ENCODE data around the gene CTXND2. TPM values are rescaled to one million over a fixed set of nuclear protein-coding genes. Genes with fewer than 3 reads are reported as not detected.

CTXND2 gene
- total RNA-seq, 1 donor = not detected

DNA sequence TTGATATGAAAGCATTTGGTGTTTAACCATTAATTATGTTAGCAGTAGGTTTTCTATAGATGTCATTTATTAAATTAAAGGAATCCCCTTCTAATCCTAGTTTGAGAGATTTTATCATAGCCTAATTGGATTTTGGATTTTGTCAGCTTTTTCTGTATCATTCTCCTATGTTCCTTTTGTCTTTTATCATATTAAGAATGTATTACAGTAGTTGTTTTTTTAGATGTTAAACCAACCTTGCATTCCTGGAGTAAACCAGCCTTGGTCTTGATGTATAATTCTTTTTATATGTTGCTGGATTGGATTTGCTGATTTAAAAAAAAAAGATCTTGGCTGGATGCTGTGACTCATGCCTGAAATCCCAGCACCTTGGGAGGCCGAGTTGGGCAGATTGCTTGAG lies 44.8 kb downstream of the CTXND2 start:
- TF ChIP-seq, protein P1, sequence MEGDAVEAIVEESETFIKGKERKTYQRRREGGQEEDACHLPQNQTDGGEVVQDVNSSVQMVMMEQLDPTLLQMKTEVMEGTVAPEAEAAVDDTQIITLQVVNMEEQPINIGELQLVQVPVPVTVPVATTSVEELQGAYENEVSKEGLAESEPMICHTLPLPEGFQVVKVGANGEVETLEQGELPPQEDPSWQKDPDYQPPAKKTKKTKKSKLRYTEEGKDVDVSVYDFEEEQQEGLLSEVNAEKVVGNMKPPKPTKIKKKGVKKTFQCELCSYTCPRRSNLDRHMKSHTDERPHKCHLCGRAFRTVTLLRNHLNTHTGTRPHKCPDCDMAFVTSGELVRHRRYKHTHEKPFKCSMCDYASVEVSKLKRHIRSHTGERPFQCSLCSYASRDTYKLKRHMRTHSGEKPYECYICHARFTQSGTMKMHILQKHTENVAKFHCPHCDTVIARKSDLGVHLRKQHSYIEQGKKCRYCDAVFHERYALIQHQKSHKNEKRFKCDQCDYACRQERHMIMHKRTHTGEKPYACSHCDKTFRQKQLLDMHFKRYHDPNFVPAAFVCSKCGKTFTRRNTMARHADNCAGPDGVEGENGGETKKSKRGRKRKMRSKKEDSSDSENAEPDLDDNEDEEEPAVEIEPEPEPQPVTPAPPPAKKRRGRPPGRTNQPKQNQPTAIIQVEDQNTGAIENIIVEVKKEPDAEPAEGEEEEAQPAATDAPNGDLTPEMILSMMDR (IDR thresholded peaks at IDR 0.05; ENCODE audit: extremely low read depth, low read depth, low read length) = no peak
- Histone ChIP-seq H3K27me3 (ENCODE audit: insufficient read depth, low read length) (no peaks in the 10 kb centered on the region), H3K4me1 (ENCODE audit: insufficient read depth, low read length) (peaks cover 6% of the 10 kb centered on the region), H3K79me2 (ENCODE audit: insufficient read depth, low read length) (peaks cover 26% of the 10 kb centered on the region), H3K4me3 (ENCODE audit: insufficient read depth, low read length) (no peak overlapping the region), H3K4me2 (ENCODE audit: insufficient read depth, low read length) (no peak overlapping the region), H3K27ac (ENCODE audit: low read depth, low read length) (no peak overlapping the region), H3K9me3 (ENCODE audit: low read depth, low read length) (no peaks in the 10 kb centered on the region), H3K36me3 (ENCODE audit: insufficient read depth, low read length) (peaks cover 57% of the 10 kb centered on the region), H2AFZ (ENCODE audit: low read length) (no peak overlapping the region), H4K20me1 (ENCODE audit: insufficient read depth, low read length) (no peaks in the 10 kb centered on the region)
- no peak for DNase-seq (ENCODE audit: insufficient read length, low spot score, missing footprints)

DNA sequence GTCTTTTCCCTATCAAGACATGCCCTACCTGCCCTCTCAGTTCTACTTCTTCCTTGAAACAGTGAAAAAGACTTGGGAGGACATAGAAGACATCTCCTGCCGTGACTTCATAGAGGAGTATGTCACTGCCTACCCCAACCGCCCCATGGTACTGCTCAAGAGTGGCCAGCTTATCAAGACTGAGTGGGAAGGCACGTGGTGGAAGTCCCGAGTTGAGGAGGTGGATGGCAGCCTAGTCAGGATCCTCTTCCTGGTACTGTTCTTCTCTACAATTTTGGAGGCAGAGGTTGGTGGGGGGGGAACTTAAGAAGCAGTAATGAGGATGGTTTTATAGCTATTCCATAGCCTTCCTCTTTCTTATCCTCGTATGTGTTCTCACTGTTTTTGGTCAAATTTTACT lies 57.9 kb downstream of the CTXND2 start:
- H3K4me2 ChIP-seq (ENCODE audit: insufficient read depth, low read length) = no peak overlapping the region
- TF ChIP-seq, protein P1 (IDR thresholded peaks at IDR 0.05; ENCODE audit: extremely low read depth, low read depth, low read length) = no peak
- peaks cover 57% of the 10 kb centered on the region for H3K36me3 ChIP-seq (ENCODE audit: insufficient read depth, low read length)
- no peaks in the 10 kb centered on the region for H3K27me3 ChIP-seq (ENCODE audit: insufficient read depth, low read length)
- H3K79me2 ChIP-seq (ENCODE audit: insufficient read depth, low read length) = no peaks in the 10 kb centered on the region
- no peaks in the 10 kb centered on the region for H4K20me1 ChIP-seq (ENCODE audit: insufficient read depth, low read length)
- H2AFZ ChIP-seq (ENCODE audit: low read length) = no peak overlapping the region
- H3K9me3 ChIP-seq (ENCODE audit: low read depth, low read length) = no peaks in the 10 kb centered on the region
- peak; percentile 49 for DNase-seq (ENCODE audit: insufficient read length, low spot score, missing footprints)
- H3K4me3 ChIP-seq (ENCODE audit: insufficient read depth, low read length) = no peak overlapping the region
- H3K27ac ChIP-seq (ENCODE audit: low read depth, low read length) = no peak overlapping the region
- no peaks in the 10 kb centered on the region for H3K4me1 ChIP-seq (ENCODE audit: insufficient read depth, low read length)

DNA sequence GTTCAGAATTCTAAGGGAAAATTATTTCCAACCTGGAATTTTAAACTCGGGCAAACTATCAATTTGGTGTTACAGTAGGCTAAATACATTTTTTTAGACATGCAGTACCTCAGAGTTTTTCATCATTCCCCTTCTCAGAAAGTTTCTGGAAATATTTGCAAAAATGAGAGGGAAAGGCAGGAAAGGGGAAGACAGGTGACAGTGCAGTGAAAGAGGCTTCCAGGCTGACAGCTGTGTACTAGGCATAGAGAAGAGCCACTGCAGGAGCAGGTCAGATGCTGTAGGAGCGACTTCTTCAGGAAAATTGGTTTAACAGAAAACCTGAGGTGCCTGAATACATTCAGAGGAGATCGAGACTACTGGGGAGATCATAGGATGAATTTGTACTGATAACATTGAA lies 67.8 kb downstream of the CTXND2 start:
- Histone ChIP-seq H3K9me3 (ENCODE audit: low read depth, low read length) (no peaks in the 10 kb centered on the region), H3K4me1 (ENCODE audit: insufficient read depth, low read length) (no peaks in the 10 kb centered on the region), H4K20me1 (ENCODE audit: insufficient read depth, low read length) (no peaks in the 10 kb centered on the region), H2AFZ (ENCODE audit: low read length) (no peak overlapping the region), H3K4me3 (ENCODE audit: insufficient read depth, low read length) (no peak overlapping the region), H3K79me2 (ENCODE audit: insufficient read depth, low read length) (no peaks in the 10 kb centered on the region), H3K36me3 (ENCODE audit: insufficient read depth, low read length) (peaks cover 62% of the 10 kb centered on the region), H3K27ac (ENCODE audit: low read depth, low read length) (no peak overlapping the region), H3K4me2 (ENCODE audit: insufficient read depth, low read length) (no peak overlapping the region), H3K27me3 (ENCODE audit: insufficient read depth, low read length) (no peaks in the 10 kb centered on the region)
- TF ChIP-seq, protein P1 (IDR thresholded peaks at IDR 0.05; ENCODE audit: extremely low read depth, low read depth, low read length) = no peak
- peak; percentile 58 for DNase-seq (ENCODE audit: insufficient read length, low spot score, missing footprints)

DNA sequence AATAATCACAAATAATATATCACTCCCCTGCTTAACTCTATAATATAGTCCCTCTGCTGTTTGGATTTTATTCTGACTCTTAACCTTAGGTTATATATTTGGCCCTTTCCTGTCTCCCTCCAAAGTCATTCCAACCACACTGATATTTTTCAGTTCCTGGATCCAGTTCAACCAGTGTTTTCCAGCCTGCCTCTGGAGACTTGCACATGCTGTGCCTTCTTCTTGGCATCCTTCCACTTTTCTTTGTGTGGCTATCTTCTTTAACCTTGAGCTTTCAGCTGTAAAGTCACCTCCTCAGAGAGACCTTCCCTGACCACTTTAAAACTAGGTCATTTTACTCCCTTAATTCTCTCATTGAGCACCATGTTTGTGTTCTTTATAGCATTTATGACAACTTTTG lies 68.3 kb downstream of the CTXND2 start:
- H3K4me3 ChIP-seq (ENCODE audit: insufficient read depth, low read length) = no peak overlapping the region
- TF ChIP-seq, protein P1 (IDR thresholded peaks at IDR 0.05; ENCODE audit: extremely low read depth, low read depth, low read length) = no peak
- peaks cover 59% of the 10 kb centered on the region for H3K36me3 ChIP-seq (ENCODE audit: insufficient read depth, low read length)

More for the DNA sequence above, 68.3 kb downstream of the CTXND2 start:
- Histone ChIP-seq H3K4me2 (ENCODE audit: insufficient read depth, low read length) (no peak overlapping the region), H3K27ac (ENCODE audit: low read depth, low read length) (no peak overlapping the region), H3K9me3 (ENCODE audit: low read depth, low read length) (no peaks in the 10 kb centered on the region), H4K20me1 (ENCODE audit: insufficient read depth, low read length) (no peaks in the 10 kb centered on the region), H2AFZ (ENCODE audit: low read length) (no peak overlapping the region), H3K4me1 (ENCODE audit: insufficient read depth, low read length) (no peaks in the 10 kb centered on the region), H3K27me3 (ENCODE audit: insufficient read depth, low read length) (no peaks in the 10 kb centered on the region), H3K79me2 (ENCODE audit: insufficient read depth, low read length) (no peaks in the 10 kb centered on the region)
- DNase-seq (ENCODE audit: insufficient read length, low spot score, missing footprints) = no peak

Measured in osteoblast (primary cell).